IPS-NIHi7 (cell line): ENCODE results near the gene DIABLO.
A peak's percentile ranks its signal among the peaks of the same experiment; 100 is the strongest.
"Not testable (repeated sequence)": the region's sequence is repeated elsewhere in the genome, so short reads cannot be mapped to it uniquely, and the experiment has no call there.

Source experiments
- DNase-seq: peaks from one replicate; pipeline ENCODE4 v3.0.0; 2012; ENCODE audit warnings: mixed read lengths; ENCODE audit errors: extremely low spot score

The DIABLO gene

DNA sequence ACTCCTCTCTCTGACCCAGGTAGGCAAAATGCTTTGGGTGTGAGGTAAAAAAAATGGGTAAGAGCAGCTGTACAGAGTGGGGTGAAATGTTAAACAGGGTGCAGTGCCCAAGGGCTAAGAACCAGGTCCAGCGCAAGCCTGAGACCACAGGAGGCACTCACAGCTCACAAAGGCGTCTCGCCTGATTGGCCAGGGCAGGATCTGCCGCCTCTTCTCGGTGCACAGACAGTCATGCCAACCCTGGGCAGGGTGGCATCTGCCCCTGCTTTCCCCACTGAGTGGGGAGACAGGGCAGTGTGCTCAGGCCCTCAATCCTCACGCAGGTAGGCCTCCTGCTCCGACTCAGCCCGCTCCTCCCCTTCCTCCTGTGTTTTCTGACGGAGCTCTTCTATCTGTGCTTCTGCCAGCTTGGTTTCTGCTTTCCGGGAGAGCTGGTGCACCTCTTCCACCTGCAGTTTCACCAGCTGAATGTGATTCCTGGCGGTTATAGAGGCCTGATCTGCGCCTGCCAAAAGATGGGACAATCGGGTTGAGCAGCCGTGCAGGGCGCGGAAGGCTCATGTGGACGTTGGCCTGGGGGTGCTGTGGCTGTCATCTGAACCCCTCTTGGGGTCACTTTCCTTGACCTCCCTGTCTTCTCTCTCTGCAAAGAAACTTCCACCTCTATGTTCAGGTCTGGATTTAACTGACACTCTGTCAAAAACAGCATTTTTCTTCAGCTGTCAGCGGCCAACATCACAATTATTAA is 17.6 kb downstream of the DIABLO start:
- no peak for DNase-seq

DNA sequence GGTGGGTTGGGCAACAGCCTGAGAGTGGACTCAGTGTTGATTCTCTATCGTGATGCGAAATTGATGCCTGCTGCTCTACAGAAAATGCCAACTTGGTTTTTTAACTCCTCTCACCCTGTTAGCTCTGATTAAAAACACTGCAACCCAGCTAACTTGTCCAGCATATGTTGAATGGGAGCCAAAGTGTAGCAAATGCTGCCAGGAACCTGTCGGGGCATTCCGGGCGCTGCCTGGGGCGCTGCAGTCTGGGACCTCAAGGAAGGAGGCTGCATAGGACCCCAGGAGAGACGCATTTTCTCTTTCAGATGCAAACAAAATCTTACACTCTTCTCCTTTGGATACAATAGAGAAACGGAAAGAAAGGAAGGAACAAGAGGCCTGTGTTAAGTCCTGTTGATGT is 18.5 kb downstream of the DIABLO start:
- DNase-seq, result no peak

DNA sequence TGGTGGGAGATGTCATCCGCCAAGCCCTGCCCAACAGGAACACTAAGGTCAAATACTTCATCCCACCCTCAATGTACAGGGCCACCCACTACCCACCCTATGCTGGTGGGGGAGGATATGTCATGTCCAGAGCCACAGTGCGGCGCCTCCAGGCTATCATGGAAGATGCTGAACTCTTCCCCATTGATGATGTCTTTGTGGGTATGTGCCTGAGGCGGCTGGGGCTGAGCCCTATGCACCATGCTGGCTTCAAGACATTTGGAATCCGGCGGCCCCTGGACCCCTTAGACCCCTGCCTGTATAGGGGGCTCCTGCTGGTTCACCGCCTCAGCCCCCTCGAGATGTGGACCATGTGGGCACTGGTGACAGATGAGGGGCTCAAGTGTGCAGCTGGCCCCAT is 18.9 kb downstream of the DIABLO start:
- DNase-seq, result no peak

DNA sequence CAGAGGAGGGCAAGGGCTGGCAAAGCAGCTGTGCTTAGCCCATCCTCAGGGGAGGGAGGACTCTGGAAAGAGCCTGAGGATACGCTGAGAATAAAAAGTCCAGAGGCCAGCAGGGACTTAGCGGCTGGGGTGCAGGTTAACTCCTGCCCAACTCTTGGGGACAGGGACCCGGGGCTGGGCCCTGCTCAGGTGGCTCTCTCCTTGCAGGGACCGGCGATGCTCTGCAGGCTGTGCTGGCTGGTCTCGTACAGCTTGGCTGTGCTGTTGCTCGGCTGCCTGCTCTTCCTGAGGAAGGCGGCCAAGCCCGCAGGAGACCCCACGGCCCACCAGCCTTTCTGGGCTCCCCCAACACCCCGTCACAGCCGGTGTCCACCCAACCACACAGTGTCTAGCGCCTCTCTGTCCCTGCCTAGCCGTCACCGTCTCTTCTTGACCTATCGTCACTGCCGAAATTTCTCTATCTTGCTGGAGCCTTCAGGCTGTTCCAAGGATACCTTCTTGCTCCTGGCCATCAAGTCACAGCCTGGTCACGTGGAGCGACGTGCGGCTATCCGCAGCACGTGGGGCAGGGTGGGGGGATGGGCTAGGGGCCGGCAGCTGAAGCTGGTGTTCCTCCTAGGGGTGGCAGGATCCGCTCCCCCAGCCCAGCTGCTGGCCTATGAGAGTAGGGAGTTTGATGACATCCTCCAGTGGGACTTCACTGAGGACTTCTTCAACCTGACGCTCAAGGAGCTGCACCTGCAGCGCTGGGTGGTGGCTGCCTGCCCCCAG is 19.6 kb downstream of the DIABLO start:
- no peak for DNase-seq

DNA sequence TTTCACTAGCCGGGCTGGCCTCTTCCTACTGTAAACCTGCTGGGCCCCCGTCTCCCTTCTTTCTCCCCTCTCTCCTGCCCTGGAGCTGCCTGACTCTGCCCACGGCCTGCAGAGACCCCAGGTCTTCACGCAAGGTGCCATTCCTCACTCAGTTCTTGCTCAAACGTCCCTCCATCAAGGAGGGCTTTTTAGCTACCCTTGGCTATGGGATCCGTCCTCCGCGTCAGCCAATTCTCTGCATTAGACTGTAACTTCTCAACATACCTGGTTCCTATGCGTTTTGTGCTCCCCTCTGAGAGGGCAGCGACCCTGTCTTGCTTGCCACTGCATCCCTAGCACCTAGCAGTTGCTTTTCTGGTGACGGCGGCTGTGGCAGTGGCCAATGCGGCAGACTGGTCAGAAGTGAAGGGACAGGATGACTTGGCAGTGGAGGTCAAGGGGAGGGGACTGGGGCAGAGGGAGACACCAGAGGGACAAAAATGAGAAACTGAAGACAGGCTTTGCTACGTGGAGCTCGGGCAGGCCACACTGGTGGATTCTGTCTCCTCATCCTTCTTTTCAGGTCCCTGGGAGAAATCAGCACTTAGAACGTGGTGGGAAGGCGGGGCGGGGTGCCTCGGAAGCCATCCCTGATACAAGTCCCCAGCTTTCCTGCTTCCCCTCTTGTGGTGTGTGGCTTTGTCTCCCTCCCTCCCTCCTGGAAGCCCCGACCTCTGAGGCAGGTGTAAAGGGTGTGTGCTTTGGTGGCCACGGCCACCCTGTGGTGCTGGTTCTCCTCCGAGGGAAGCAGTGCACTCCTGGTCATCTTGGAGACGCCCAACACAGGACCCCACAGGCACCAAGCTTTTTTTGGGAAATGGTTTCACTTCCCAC is 20.6 kb downstream of the DIABLO start:
- DNase-seq, result no peak

DNA sequence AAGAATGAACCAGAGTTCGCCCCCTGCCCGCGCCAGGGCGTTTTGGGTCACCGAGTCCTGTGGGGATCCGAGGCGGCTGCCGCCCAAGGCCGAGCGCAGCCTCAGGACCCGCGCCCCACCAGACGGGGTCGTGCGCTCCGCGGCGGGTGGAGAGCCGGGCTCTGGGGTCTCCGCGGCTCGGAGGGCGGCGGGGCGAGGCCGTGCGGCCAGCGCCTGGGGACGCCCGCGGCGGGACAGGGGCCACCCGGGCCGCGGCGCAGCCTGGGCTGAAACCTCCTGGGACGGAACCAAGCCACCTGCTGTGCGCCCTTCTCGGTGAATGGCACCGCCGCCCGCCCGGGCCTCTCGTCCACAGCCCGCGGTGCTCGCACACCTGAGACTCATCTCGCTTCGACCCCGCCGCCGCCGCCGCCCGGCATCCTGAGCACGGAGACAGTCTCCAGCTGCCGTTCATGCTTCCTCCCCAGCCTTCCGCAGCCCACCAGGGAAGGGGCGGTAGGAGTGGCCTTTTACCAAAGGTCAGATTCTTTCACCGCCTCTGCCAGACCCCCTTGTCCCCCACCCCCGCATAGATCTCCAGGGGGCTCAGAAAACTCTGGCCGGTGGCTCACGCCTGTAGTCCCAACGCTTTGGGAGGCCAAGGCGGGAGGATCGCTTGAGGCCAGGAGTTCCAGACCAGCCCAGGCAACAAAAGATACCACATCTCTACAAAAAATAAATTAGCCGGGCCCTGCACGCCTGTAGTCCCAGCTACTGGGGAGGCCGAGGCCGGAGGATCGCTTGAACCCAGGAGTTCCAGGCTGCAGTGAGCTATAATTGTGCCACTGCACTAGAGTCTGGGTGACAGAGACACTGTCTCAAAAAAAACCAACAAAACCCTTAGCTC is 21.4 kb downstream of the DIABLO start:
- DNase-seq, result peak; percentile 31

DNA sequence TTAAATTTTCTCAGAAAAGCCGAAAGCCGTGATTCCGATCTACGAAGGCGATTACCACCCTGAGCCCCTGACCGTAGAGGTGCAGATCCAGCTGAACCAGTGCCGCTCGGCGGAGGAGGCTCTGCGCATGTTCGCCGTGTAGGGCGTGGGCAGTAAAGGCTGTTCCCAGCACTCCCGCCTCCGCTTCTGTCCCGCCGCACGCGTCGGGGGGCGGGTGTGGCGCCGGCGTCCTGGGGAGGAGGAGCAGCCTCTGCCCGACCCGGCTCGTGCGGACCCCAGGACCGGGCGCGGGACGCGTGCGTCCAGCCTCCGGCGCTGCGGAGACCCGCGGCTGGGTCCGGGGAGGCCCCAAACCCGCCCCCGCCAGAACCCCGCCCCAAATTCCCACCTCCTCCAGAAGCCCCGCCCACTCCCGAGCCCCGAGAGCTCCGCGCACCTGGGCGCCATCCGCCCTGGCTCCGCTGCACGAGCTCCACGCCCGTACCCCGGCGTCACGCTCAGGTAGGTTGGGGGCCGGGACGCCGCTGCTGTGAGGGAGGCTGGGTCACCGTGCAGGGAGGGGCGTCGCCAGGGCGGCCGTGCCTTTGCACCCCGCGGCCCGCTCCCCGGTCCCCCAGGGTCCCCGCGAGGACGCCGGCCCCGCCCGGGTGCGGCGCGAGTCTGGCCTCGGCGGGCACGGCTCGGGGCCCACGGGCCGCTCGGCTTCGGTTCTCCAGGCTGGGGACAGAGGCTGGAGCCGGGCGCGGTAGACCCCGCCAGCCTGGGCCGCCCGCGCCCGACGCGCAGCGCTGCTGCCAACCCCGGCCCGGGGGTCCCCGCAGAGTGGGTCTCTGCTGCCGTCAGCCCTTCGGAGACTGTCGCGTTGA is 22.3 kb downstream of the DIABLO start, which contains the start of gene B3GNT4:
TSS of gene B3GNT4 (plus strand) at position 409 of the 866 bp plus-strand sequence. CDS start 910 bp downstream, outside the sequence.
- DNase-seq, result peak; percentile 80

DNA sequence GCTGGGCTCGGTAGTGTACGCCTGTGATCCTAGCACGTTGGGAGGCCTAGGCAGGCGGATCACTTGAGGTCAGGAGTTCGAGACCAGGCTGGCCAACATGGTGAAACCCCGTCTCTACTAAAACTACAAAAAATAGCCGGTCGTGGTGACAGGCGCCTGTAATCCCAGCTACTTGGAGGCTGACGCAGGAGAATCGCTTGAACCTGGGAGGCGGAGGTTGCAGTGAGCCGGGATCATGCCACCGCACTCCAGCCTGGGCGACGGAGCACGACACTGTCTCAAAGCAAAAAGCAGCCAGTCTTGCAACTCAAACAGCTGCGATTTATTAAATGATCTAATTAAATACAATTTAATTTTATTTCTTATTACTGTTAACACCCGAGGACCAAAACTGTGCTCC is 23.0 kb downstream of the DIABLO start:
- not testable (repeated sequence) for DNase-seq

DNA sequence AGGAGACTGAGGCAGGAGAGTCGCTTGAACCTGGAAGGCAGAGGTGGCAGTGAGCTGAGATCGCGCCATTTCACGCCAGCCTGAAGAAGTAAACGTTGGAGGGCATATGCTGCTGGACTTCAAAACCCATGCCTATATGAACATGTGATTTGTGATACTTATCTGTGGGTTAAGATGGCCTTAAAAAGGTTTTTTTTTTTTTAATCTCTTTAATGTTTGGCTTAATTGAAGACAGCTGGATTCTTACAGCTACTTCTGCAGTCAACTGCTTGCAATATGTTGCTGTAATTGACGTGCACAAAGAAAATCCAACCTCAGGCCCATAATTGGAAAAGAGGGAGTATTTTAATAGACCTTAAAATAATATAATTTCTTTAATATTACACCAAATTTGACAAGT is 23.8 kb downstream of the DIABLO start:
- DNase-seq, result no peak

DNA sequence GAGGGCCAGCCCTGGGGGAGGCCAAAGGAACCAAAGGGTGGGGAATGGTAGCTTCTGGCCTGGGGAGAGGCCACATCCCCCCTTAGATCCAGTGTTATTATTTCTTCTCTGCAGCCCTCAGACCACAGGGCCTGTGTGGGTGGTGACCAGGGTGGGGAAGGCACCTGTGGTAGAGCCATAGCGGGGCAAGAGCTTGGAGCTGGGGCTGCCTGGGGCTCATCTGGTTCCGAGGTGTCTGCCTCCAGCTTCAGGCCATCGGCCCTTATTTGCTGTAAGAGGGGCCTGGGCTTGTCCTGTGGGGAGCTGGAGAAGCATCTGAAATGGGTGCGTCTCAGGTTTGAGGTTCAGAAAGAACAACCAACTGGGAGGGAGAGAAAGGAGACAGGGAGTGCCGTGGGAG is 24.5 kb downstream of the DIABLO start:
- DNase-seq, result no peak

DNA sequence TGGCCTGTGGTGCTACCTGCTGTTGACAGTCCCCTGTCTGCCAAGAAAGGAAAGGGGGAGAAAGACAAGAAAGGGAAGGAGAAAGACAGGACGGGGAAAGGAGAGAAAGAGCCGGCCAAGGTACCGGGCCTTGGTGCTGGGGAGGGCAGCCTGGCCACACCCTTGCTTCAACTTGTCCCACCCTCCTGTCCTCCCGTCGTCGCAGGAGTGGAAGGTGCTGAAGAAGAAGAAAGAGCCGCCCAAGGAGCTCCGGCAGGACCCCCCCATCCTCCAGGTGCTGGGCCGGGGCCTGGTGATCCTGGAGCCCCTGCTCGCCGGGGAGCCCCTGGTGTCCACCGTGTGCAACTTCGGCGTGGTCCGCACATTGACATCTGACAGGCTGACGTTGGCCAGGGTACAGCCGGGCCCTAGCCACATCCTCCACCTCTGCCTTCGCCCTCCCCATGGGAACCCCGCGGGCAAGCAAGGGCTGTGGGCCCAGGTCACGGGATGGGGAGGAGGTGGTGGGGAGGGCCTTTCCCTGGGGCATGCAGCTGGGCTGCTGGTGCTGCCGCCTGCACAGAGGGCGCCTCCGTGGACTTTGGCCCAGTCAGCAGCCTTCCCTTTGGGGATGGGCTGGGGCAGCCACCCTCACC is 25.2 kb downstream of the DIABLO start:
- peak; percentile 40 for DNase-seq

DNA sequence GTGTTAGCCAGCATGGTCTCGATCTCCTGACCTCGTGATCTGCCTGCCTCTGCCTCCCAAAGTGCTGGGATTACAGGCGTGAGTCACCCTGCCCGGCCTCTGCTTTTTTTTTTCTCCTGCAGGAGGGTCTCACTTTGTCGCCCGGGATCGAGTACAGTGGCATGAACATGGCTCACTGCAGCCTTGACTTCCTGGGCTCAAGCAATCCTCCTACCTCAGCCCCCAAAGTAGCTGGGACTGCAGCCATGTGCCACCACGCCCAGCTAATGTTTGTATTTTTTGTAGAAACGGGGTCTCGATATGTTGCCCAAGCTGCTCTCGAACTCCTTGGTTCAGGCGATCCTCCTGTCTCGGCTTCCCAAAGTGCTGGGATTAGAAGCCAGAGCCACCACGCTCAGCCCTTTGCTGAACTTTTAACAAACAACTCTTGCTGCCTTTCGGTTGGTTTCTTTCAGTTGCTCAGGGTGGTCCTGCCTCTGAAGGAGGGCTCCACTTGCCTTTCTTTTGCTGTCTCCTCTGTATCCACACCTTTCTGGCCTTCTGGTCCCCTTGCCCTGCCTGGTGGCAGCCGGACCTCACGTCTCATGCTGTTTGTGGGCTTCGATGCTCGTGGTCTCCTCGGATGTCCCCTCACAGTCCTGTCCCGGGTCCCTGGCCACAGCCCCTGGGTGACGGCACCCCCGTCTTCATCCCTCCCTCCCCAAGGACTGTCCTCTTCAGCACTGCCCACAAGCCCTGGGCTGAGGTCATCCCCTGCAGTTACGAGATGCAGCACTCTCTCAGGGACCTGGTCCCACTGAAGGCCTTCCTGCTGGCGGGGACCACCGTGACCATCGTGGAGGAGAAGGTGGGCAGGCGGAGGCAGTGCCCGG is 26.1 kb downstream of the DIABLO start:
- no peak for DNase-seq

DNA sequence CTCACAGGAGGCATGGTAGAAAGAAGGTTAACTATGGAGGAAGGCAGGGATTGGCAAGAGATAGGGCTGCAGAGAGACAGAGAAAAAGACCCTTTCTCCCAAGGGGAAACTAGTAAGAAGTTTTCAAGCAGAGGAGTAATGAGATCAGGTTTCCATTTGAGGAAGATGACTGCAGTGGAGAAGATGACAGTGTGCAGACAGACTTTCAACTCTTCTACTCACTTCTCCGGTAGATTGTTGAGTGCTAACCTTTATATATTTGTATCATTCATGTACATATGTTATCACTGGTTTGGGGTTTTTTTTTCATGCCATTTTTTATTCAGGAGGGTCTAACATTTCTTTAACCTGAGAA is 28.3 kb downstream of the DIABLO start:
- no peak for DNase-seq

DNA sequence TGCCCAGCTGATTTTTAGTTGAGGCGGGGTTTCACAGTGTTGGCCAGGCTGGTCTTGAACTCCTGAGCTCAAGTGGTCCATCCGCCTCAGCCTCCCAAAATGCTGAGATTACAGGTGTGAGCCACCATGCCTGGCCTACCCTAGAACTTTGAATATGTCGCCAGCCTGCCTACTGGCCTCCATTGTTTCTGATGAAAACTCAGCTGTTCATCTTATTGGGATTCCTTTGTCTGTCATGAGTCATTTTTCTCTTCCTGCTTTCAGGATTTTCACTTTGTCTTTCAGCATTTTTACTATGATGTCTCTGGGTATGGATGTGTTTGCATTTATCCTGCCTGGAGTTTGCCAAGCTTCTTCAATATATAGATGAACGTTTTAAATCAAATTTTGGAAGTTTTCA is 30.4 kb downstream of the DIABLO start:
- DNase-seq, result no peak

DNA sequence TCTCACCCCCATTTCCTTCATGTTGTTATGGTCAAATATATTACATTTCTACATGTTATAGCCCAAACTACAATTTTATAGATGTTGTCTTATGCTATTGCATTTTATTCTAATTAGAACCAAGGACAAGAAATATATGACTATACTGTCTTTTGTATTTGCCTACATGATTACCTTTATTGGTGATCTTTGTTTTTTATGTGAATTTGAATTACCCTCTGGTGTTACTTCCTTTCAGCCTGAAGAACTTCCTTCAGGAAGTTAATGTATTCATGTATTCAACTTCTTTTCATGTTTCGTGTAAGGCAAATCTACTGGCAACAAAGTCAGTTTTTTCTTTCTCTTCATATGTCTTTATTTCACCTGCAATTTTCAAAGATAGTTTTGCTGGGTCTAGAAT is 31.0 kb downstream of the DIABLO start:
- no peak for DNase-seq

DNA sequence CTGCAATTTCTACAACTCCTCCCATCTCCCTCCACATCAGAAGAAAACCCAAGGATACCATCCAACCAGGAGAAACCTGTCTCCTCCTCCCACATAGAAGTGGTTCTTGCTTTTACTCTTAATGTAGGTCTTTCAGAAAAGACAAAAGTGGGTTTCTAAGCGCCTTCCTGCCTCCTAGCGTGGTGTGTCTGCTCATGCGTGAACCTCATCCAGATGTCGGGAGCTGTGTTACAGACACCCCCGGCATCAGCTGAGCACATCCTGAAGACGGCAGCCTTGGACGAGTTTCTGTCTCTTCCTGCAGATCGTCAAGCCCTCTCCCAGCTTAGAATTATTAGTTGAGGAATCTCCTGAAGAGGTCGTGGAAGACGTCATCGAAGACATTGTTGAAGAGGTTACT is 33.4 kb downstream of the DIABLO start:
- DNase-seq, result no peak

DNA sequence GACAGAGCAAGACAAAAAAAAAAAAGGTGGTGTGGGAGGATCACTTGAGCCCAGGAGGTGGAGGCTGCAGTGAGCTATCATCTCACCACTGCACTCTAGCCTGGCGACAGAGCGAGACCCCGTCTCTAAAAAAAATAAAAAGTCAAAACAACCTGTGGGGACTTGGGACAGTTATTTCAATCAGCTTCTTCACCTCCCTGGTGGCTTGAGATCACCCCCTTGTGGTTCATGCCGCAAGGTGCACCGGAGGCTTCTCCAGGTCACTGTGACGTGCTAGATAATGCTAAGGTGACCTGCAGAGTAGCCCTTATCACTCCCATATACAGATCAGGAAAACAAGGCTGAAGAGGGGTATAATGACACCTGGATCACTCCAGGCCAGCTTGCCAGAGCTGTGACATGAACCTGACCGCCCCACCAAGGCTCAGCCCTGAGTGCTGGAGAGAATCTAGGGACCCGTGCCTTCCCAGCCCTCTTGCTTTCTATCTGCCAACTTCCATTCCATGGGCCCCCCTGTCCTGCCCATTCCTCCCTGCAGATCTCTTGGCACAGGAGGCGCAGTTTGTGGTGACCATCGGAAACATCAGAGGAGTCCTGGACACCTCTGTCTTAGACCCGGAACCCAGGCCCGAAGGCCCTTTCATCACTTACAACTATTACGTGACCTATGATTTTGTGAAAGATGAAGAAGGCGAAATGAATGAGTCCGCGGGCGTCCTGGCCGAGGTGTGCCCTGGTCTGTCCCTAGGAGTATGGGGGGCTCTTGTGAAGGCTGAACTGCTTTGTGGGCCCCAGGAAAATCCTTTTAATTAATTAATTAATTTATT is 34.8 kb downstream of the DIABLO start:
- DNase-seq, result peak; percentile 89
